PC-3 (cell line): ENCODE data around the gene BCL6.

ENCODE experiments used
- CTCF ChIP-seq: fragments of 300-600 bp; sonication (generic); conservative IDR thresholded peaks from 2 replicates; pipeline ENCODE4 v1.5.1; 2017; ENCODE audit warnings: antibody characterized with exemption, low read depth, mild to moderate bottlenecking, low read length
- EZH2 ChIP-seq: fragments of 300-600 bp; sonication (generic); IDR thresholded peaks from one replicate; pipeline ENCODE4 v1.6.1; 2017; ENCODE audit warnings: antibody characterized with exemption, mild to moderate bottlenecking, low read length; ENCODE audit not compliant: unreplicated experiment
- EZH2phosphoT487 ChIP-seq: fragments of 300-600 bp; sonication (generic); IDR thresholded peaks from 2 replicates; pipeline ENCODE4 v1.6.1; 2018; ENCODE audit warnings: mild to moderate bottlenecking, antibody characterized with exemption, low read length, borderline replicate concordance

GRCh38 chr3:187740421-187741399 is 4.6 kb downstream of the BCL6 start:
- peak; percentile 98 for TF ChIP-seq CTCF
- no peak for TF ChIP-seq EZH2phosphoT487
- TF ChIP-seq EZH2: no peak
